GM12873 (cell line): ENCODE data around the gene EMC8.

Experiments used
- CTCF ChIP-seq: IDR thresholded peaks from 2 replicates; pipeline ENCODE4 v1.5.1; 2012; ENCODE audit warnings: low read depth, mild to moderate bottlenecking, moderate library complexity, low read length, control low read depth; ENCODE audit not compliant: insufficient read depth; ENCODE audit errors: missing control alignments

Gene EMC8

GRCh38 chr16:85784813-85785212, 14.5 kb downstream of the EMC8 start:
- TF ChIP-seq CTCF = no peak

DNA sequence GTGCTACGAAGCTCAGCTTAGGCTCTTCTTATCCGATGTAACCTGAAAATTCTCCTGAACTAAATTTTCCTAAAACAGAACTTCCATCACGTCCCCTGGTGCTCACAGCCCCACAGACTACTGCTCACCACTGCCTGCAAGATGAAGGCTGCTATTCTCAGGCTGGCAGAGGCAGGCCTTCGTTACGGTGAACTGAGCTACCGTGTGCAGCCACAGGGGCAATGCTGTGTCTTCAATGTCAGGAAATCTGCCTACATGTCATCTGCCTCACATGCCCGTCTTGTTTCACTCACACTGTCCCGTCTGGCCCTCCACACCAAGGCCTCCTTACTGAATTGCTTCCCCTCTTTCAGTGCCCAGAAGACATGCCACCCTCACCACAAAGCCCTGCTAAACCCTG, 15.9 kb downstream of the EMC8 start:
- no peak for TF ChIP-seq CTCF

DNA sequence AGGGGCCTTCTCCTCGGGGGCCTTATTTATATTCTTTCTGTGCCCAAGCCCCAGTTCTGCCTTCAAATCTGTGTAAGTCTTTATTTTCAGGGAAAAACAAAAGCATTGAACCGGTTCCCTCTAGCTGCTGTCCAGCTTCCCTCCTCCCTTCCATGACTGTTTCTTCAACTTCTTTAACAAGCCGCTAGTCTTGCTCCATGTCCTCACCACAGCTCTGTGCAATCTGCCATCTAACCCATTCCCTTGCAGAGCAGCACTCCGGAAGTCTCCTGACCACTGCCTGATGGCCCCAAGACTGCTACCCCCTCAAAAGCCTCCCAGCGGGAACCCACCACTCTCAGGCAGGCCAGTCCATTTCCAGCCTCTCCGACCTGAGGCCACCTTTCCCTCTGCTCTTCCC, 16.9 kb downstream of the EMC8 start:
- no peak for TF ChIP-seq CTCF

GRCh38 chr16:85781695-85782370, 17.5 kb downstream of the EMC8 start:
- TF ChIP-seq CTCF = no peak

DNA sequence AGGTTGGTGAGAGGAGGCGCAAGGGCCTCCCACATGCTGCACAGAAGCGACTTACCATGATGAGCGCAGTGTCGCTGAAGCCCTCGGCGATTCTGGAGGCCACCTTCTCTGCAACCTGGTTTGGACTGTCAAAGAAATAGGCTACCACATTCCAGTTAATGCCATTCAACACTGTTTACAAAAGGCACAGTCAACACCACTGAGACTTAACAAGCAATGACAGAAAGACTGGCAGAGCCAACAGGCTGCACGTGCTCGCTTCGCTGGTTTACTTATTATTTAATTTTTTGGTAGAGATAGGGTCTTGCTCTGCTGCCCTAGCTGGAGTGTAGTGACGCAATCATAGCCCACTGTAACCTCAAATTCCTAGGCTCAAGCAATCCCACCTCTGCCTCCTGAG, 18.2 kb downstream of the EMC8 start:
- TF ChIP-seq CTCF = no peak

DNA sequence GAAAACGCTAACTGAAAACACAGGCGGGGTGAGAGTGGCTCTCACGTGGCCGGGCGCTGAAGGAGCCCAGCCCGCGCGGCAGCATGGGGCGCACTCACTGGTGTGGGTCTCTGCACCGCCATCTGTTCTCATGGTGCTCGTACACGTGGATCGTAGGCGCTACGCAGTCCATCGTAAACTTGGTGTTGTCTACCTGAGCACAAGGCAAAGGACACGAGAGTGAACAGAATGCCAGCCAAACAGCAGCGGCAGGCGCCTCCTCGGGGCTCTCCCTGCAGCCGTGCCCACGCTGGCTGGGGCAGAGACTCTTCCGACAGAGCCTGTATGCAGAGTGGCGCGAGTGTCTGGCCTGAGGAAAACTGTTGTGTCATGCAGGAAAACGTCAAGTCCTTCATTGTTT, 19.1 kb downstream of the EMC8 start:
- TF ChIP-seq CTCF = no peak

- TF ChIP-seq CTCF = no peak
Measured at GRCh38 chr16:85778873-85779272, 20.5 kb downstream of the EMC8 start.
